Panc1 (cell line): Measurements from ENCODE around the gene CDH13. TPM values are rescaled to one million over a fixed set of nuclear protein-coding genes. Genes with fewer than 3 reads are reported as not detected.

Source experiments
- ATAC-seq: fragments of 200-7000 bp; cut with Tn5 transposase; 2 replicates; pipeline ENCODE4 v1.9.1; 2020; ENCODE audit warnings: mild to moderate bottlenecking, moderate library complexity
- BruUV-seq: library from RNA; stranded (reverse); fragments of 400-500 nt; replicated peaks from 2 replicates; lab custom pipeline; 2021; lab: Mats Ljungman, UMichigan
- CTCF ChIA-PET: fragments of 300-600 bp; sonication (Branson Sonifier 250); formaldehyde crosslinking; loops from one replicate; lab custom pipeline; 2022; ENCODE audit warnings: antibody characterized with exemption; lab: Charles Lee
- POLR2A ChIA-PET: fragments of 300-600 bp; sonication (Branson Sonifier 250); formaldehyde crosslinking; loops from one replicate; lab custom pipeline; 2022; ENCODE audit warnings: antibody characterized with exemption; lab: Charles Lee
- DNase-seq: peaks from one replicate; pipeline ENCODE4 v3.0.0-alpha.2; 2010; ENCODE audit warnings: low read depth, low spot score
- H3K27ac ChIP-seq: 2 replicates; pipeline ENCODE4 v1.5.1; 2011; ENCODE audit warnings: mild to moderate bottlenecking, low read length, inconsistent platforms
- H3K27me3 ChIP-seq: fragments of 200-500 bp; sonication (Bioruptor generic); 2 replicates; pipeline ENCODE4 v1.6.0; 2014; ENCODE audit warnings: low read length, inconsistent platforms; ENCODE audit not compliant: control insufficient read depth, insufficient read depth
- H3K36me3 ChIP-seq: fragments of 200-500 bp; sonication (Bioruptor generic); 2 replicates; pipeline ENCODE4 v1.5.1; 2014; ENCODE audit warnings: inconsistent platforms, mild to moderate bottlenecking, low read length, moderate library complexity; ENCODE audit not compliant: control insufficient read depth, insufficient read depth
- H3K4me1 ChIP-seq: 2 replicates; pipeline ENCODE4 v1.5.1; 2011; ENCODE audit warnings: inconsistent platforms, mild to moderate bottlenecking, low read length, moderate library complexity; ENCODE audit not compliant: control insufficient read depth, insufficient read depth
- H3K4me3 ChIP-seq, 2 experiments: 2 replicates each; pipeline ENCODE4 v1.5.1; 2011 to 2012; ENCODE audit warnings: low read depth in 2 of 2, low read length in 2 of 2, mild to moderate bottlenecking in 2 of 2, inconsistent platforms in 1 of 2, moderate library complexity in 1 of 2
- H3K9me3 ChIP-seq: fragments of 200-500 bp; sonication (Bioruptor generic); 2 replicates; pipeline ENCODE4 v1.5.1; 2014; ENCODE audit warnings: low read depth, mild to moderate bottlenecking, inconsistent platforms, low read length, moderate library complexity; ENCODE audit not compliant: control insufficient read depth, insufficient read depth
- POLR2AphosphoS5 ChIP-seq: IDR thresholded peaks from 2 replicates; pipeline ENCODE4 v1.6.1; 2012; ENCODE audit warnings: mild to moderate bottlenecking, low read depth, low read length, moderate library complexity
- SIN3A ChIP-seq: IDR thresholded peaks from 2 replicates; pipeline ENCODE4 v1.6.1; 2012; ENCODE audit warnings: low read depth, mild to moderate bottlenecking, low read length, moderate library complexity, borderline replicate concordance; ENCODE audit not compliant: insufficient read depth
- TCF7L2 ChIP-seq: IDR thresholded peaks from 2 replicates; pipeline ENCODE4 v1.6.1; 2011; ENCODE audit warnings: mild to moderate bottlenecking, low read depth, low read length, inconsistent platforms
- in situ Hi-C: cut with HindIII; loops from 2 replicates; pipeline ENCODE4 v1.10.0; 2016; ENCODE audit warnings: low sequenced_read_pairs, low pct_unique_long_range_greater_than_20kb
- intact Hi-C: fragments of 100-400 bp; cut with micrococcal nuclease; formaldehyde crosslinking; loops from one replicate; pipeline ENCODE4 v1.10.0; 2022; ENCODE audit not compliant: unreplicated experiment
- total RNA-seq: library from RNA; stranded (reverse); gene quantifications from one replicate; pipeline ENCODE4 v1.2.1, GENCODE V29; 2021; ENCODE audit not compliant: unreplicated experiment
- TF ChIP-seq, protein P1 (sequence below): fragments of 450-650 bp; IDR thresholded peaks from 2 replicates; pipeline ENCODE4 v1.5.1; 2017; ENCODE audit warnings: mild to moderate bottlenecking
- TF ChIP-seq, protein P2 (sequence below), 2 experiments: IDR thresholded peaks; 2 replicates each; pipeline ENCODE4 v1.6.1; 2011 to 2012; ENCODE audit warnings: low read depth in 2 of 2, control low read depth in 1 of 2, low read length in 1 of 2, mild to moderate bottlenecking in 1 of 2, moderate library complexity in 1 of 2; ENCODE audit not compliant: insufficient read depth in 1 of 2

The CDH13 gene
- total RNA-seq, 1 experiment from 2014 or later = not detected

DNA sequence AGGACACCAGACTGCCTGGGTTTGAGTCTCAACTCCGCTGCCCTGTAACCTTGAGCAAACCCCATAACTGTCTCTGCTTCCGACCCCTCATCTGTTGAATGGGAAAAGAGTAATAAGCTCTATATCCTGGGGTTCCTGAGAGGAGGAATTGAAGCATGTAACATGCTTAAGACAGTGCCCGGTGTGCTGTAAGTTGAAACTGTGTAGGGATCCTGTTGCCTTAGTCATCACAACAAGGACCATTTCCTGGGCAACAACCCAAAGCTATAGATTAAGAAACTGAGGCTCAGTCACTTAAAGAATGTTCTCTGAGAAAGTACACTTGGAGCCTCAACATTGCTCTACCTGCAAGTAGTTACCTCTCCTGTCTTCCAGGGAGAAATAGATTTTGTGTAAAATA lies 23.0 kb downstream of the CDH13 start:
- TF ChIP-seq, protein P1, sequence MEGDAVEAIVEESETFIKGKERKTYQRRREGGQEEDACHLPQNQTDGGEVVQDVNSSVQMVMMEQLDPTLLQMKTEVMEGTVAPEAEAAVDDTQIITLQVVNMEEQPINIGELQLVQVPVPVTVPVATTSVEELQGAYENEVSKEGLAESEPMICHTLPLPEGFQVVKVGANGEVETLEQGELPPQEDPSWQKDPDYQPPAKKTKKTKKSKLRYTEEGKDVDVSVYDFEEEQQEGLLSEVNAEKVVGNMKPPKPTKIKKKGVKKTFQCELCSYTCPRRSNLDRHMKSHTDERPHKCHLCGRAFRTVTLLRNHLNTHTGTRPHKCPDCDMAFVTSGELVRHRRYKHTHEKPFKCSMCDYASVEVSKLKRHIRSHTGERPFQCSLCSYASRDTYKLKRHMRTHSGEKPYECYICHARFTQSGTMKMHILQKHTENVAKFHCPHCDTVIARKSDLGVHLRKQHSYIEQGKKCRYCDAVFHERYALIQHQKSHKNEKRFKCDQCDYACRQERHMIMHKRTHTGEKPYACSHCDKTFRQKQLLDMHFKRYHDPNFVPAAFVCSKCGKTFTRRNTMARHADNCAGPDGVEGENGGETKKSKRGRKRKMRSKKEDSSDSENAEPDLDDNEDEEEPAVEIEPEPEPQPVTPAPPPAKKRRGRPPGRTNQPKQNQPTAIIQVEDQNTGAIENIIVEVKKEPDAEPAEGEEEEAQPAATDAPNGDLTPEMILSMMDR = no peak
- TF ChIP-seq, protein P2, sequence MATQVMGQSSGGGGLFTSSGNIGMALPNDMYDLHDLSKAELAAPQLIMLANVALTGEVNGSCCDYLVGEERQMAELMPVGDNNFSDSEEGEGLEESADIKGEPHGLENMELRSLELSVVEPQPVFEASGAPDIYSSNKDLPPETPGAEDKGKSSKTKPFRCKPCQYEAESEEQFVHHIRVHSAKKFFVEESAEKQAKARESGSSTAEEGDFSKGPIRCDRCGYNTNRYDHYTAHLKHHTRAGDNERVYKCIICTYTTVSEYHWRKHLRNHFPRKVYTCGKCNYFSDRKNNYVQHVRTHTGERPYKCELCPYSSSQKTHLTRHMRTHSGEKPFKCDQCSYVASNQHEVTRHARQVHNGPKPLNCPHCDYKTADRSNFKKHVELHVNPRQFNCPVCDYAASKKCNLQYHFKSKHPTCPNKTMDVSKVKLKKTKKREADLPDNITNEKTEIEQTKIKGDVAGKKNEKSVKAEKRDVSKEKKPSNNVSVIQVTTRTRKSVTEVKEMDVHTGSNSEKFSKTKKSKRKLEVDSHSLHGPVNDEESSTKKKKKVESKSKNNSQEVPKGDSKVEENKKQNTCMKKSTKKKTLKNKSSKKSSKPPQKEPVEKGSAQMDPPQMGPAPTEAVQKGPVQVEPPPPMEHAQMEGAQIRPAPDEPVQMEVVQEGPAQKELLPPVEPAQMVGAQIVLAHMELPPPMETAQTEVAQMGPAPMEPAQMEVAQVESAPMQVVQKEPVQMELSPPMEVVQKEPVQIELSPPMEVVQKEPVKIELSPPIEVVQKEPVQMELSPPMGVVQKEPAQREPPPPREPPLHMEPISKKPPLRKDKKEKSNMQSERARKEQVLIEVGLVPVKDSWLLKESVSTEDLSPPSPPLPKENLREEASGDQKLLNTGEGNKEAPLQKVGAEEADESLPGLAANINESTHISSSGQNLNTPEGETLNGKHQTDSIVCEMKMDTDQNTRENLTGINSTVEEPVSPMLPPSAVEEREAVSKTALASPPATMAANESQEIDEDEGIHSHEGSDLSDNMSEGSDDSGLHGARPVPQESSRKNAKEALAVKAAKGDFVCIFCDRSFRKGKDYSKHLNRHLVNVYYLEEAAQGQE (IDR thresholded peaks at IDR 0.05; ENCODE audit: insufficient read depth in 1 of 2, low read depth in 2 of 2, low read length in 1 of 2) = no peak
- TF ChIP-seq POLR2AphosphoS5 (no peak), TCF7L2 (no peak), SIN3A (no peak)
- ATAC-seq = no peak
- DNase-seq = no peak
- intact Hi-C loops = no loop called here
- H3K27ac ChIP-seq = no peak overlapping the region
- no peaks in the 10 kb centered on the region for H3K4me1 ChIP-seq
- H3K4me3 ChIP-seq = no peak overlapping the region
- no TSS peak for BruUV-seq
- ChIA-PET POLR2A (no interaction called here), CTCF (no interaction called here)
- in situ Hi-C loops = no loop called here
- H3K9me3 ChIP-seq = no peaks in the 10 kb centered on the region
- H3K36me3 ChIP-seq = no peaks in the 10 kb centered on the region; the same call in 1 of the 2 replicates
- H3K27me3 ChIP-seq = no peaks in the 10 kb centered on the region

DNA sequence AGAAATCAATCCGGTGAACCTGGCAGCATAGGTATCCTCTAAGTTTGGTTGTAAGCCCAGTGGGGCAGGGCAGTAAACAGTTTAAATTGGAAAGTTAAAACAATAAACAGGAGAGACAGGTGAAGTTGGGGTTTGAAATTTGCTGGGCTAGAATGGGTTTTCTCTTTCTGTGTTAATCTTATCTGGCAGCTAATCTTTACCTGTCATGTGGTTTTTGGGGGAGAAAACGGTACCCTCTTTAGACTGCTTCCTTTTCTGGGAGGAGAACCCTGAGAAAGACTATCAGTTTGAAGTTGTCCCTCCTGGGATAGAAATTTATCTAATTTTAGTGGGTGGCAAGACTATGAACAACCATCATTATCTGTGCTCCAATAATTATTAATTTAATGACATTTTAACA lies 24.0 kb downstream of the CDH13 start:
- ChIA-PET POLR2A (no interaction called here), CTCF (no interaction called here)
- no TSS peak for BruUV-seq
- in situ Hi-C loops = no loop called here
- H3K27ac ChIP-seq = no peak overlapping the region
- no peaks in the 10 kb centered on the region; the same call in 1 of the 2 replicates for H3K36me3 ChIP-seq
- no peaks in the 10 kb centered on the region for H3K9me3 ChIP-seq
- DNase-seq = no peak
- no peaks in the 10 kb centered on the region for H3K27me3 ChIP-seq
- no peaks in the 10 kb centered on the region for H3K4me1 ChIP-seq
- ATAC-seq = no peak
- no peak overlapping the region for H3K4me3 ChIP-seq
- TF ChIP-seq, protein P1 = no peak
- TF ChIP-seq POLR2AphosphoS5 = no peak
- intact Hi-C loops = no loop called here
